Peyer's patch (tissue), 4 donors: ENCODE data around the gene DMKN. TPM values are rescaled to one million over a fixed set of nuclear protein-coding genes. Genes with fewer than 3 reads are reported as not detected.

Source experiments
- DNase-seq, 3 donors: peaks; one replicate each; pipeline ENCODE4 v3.0.0-alpha.2; 2017 to 2019
- H3K27ac ChIP-seq, 4 donors: fragments of 200-600 bp; sonication (generic); one replicate each; pipeline ENCODE4 v1.5.1; 2016 to 2019
- H3K27me3 ChIP-seq, 2 donors: fragments of 200-600 bp; sonication (generic); one replicate each; pipeline ENCODE4 v1.5.1; 2019
- H3K36me3 ChIP-seq, 3 donors: fragments of 200-600 bp; sonication (generic); one replicate each; pipeline ENCODE4 v1.5.1; 2016 to 2019
- H3K4me1 ChIP-seq, 4 donors: fragments of 200-600 bp; sonication (generic); one replicate each; pipeline ENCODE4 v1.5.1; 2016 to 2019
- H3K4me3 ChIP-seq, 4 donors: fragments of 200-600 bp; sonication (generic); 1 replicate in 3 of 4; 2 replicates in 1 of 4; pipeline ENCODE4 v1.5.1; 2016 to 2019; ENCODE audit warnings: mild to moderate bottlenecking in 1 of 4
- H3K9me3 ChIP-seq, 4 donors: fragments of 200-600 bp; sonication (generic); one replicate each; pipeline ENCODE4 v1.5.1; 2016 to 2019; ENCODE audit warnings: mild to moderate bottlenecking in 1 of 4
- POLR2A ChIP-seq, 2 donors: fragments of 450-650 bp; IDR thresholded peaks; one replicate each; pipeline ENCODE4 v1.5.1; 2017; ENCODE audit warnings: antibody characterized with exemption in 2 of 2, mild to moderate bottlenecking in 2 of 2, moderate library complexity in 2 of 2
- total RNA-seq, 4 donors: library from RNA; depleted of rRNA; stranded (reverse); fragments of >200 nt; gene quantifications; one replicate each; pipeline ENCODE4 v1.1.0, GENCODE V29; 2016
- TF ChIP-seq, protein P1 (sequence below), 6 experiments: fragments of 450-650 bp in 4 of 6; fragments of 200-600 bp in 2 of 6; sonication (generic) in 1 of 6; IDR thresholded peaks; one replicate each; pipeline ENCODE4 v1.5.1; 2017 to 2019; ENCODE audit warnings: antibody characterized with exemption in 6 of 6, mild to moderate bottlenecking in 3 of 6, moderate library complexity in 1 of 6

DMKN gene
- total RNA-seq, 4 donors from 2014 or later, result 1.9 to 29.7 (median 10.7) TPM; not detected in 1

DNA sequence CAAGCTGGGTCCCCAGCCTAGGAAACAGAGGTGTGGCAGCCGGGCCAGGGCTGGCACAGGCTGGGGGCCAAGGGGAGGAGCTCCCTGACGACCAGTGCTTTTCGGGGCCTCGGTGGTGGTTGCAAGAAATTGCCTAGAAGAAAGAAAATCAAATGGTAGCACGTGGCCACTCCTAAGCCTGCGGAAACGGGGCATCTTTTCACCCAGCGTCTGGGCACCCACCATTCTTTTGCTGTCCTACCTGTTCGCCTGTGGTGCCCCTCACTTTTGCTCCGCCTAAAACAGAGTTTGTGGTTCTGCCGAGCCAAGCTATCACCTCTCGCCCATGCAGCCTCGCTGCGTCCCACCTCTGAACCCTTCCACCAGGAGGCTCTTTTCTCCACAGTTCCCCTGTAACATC lies 16.0 kb downstream of the DMKN start:
- no peak overlapping the region for H3K4me3 ChIP-seq
- H3K4me1 ChIP-seq, result no peaks in the 10 kb centered on the region
- no peak for TF ChIP-seq POLR2A (IDR thresholded peaks at IDR 0.05)
- TF ChIP-seq, protein P1, sequence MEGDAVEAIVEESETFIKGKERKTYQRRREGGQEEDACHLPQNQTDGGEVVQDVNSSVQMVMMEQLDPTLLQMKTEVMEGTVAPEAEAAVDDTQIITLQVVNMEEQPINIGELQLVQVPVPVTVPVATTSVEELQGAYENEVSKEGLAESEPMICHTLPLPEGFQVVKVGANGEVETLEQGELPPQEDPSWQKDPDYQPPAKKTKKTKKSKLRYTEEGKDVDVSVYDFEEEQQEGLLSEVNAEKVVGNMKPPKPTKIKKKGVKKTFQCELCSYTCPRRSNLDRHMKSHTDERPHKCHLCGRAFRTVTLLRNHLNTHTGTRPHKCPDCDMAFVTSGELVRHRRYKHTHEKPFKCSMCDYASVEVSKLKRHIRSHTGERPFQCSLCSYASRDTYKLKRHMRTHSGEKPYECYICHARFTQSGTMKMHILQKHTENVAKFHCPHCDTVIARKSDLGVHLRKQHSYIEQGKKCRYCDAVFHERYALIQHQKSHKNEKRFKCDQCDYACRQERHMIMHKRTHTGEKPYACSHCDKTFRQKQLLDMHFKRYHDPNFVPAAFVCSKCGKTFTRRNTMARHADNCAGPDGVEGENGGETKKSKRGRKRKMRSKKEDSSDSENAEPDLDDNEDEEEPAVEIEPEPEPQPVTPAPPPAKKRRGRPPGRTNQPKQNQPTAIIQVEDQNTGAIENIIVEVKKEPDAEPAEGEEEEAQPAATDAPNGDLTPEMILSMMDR (IDR thresholded peaks at IDR 0.05), result no peak
- H3K27me3 ChIP-seq, result no peaks in the 10 kb centered on the region
- no peaks in the 10 kb centered on the region for H3K36me3 ChIP-seq
- H3K27ac ChIP-seq, result no peak overlapping the region
- H3K9me3 ChIP-seq, result no peaks in the 10 kb centered on the region
- no peak for DNase-seq

DNA sequence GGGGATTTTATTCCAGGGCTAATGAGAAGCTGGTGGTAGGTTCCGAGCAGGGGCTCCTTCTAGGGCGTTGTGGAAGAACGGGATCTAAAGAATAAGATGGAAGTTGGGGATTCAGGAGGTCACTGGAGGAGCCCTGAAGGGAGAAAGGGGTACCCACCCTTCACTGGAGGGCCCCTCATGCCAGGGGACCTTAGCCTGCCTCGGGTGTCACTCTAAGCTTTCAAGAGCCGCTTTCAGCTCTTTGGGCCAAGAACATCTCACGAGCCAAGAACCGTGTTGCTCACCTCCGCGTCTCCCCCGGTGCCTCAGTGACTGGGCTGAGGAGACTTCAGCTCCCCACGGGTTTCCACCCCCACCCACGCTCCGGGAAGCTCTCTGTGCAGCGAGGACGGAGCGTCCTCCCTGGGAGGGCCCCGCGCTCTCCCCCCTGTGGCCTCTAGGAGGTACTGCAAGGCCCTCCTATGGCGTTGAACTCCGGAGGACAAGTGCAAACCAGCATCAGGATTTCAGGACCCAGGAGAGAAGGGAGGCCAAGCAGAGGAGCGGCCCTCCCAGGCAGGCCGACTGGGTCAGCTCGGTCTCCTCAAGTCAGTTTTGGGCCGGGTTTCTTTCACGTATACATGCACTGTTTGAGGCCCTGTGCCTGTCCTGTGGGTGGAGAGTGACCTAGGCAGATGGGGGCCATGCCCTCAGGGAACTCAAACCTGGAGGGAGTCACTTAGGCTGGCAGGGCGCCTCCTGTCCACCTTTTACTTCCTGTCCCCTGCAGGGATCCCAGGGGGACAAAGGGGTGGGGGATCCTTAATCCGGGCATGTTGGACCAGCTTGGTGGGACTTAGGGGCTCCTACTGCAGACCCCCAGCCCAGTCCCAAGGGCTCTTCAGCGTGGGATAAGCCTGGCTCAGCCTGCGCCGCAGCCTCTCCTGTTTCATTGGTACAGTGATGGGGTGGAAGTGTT lies 18.1 kb downstream of the DMKN start:
- Histone ChIP-seq H3K4me3 (no peak overlapping the region), H3K27me3 (no peaks in the 10 kb centered on the region), H3K36me3 (no peaks in the 10 kb centered on the region), H3K27ac (no peak overlapping the region), H3K4me1 (no peaks in the 10 kb centered on the region), H3K9me3 (no peaks in the 10 kb centered on the region)
- peak; percentile 55 to 76 (median 70) for DNase-seq
- TF ChIP-seq POLR2A (IDR thresholded peaks at IDR 0.05), result no peak
- TF ChIP-seq, protein P1 (IDR thresholded peaks at IDR 0.05), result peak; percentile 82 to 99 (median 92)

GRCh38 chr19:35493971-35494370 lies 19.5 kb downstream of the DMKN start:
- TF ChIP-seq, protein P1 (IDR thresholded peaks at IDR 0.05), result no peak
- no peak for TF ChIP-seq POLR2A (IDR thresholded peaks at IDR 0.05)
- H3K9me3 ChIP-seq, result no peaks in the 10 kb centered on the region

DNA sequence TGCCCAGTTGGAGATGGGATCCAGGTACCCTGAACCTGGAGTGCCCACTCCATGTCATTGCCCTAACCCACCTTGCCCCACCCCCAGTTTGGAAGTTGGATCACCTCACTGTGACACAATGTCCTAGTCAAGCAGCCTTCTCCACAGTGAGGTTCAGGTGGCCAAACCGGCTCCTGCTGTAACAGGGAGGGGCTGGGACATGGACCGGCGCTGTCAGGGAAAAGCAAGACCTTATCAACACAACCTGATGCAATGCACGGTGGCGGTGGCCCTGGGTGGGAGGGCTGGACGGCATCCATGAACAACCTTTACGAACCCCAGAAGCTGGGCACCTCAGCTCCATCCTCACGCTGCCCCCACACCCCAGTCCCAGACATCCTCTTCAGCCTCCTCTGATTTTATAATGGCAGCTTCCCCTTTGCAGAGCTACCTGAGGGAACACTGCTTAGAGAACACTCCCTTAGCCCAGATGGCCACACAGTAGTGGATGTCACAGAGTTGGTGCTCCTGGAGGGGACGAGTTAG lies 21.6 kb downstream of the DMKN start:
- Histone ChIP-seq H3K9me3 (no peaks in the 10 kb centered on the region), H3K36me3 (no peaks in the 10 kb centered on the region), H3K4me1 (no peaks in the 10 kb centered on the region), H3K4me3 (no peak overlapping the region), H3K27ac (no peak overlapping the region), H3K27me3 (no peaks in the 10 kb centered on the region)
- no peak for DNase-seq
- TF ChIP-seq, protein P1 (IDR thresholded peaks at IDR 0.05), result no peak
- no peak for TF ChIP-seq POLR2A (IDR thresholded peaks at IDR 0.05)

More at GRCh38 chr19:35493971-35494370, 19.5 kb downstream of the DMKN start:
- H3K27me3 ChIP-seq, result no peaks in the 10 kb centered on the region
- H3K27ac ChIP-seq, result no peak overlapping the region
- no peak for DNase-seq
- no peak overlapping the region for H3K4me3 ChIP-seq
- no peaks in the 10 kb centered on the region for H3K4me1 ChIP-seq
- H3K36me3 ChIP-seq, result no peaks in the 10 kb centered on the region

DNA sequence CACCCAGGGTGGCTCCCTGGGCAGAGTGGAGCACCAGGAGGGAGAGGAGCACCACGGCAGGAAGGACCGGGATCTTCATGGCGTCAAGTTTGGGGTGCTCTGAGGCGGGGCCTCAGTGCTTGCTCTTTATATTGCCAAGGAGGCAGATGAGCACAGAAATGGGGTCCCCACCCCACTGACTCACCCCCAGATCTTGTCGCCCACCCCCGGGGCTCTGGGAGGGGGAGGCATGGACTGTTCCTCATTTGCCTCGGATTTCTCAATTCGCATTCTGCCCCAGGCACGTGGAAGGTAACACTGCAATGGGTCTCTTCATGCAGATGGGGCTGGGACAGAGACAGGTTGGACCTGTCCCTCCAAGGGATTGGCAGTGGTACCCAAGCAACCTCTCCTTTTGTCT lies 23.1 kb downstream of the DMKN start, which contains the start of gene KRTDAP:
Gene KRTDAP, minus strand, starts transcription at position 101 of the 400 bp plus-strand sequence. Its CDS starts 22 bp downstream, at position 79.
- no peaks in the 10 kb centered on the region for H3K36me3 ChIP-seq
- TF ChIP-seq, protein P1 (IDR thresholded peaks at IDR 0.05), result no peak
- TF ChIP-seq POLR2A (IDR thresholded peaks at IDR 0.05), result no peak

More for the DNA sequence above, 23.1 kb downstream of the DMKN start, which contains the start of gene KRTDAP:
- no peaks in the 10 kb centered on the region for H3K9me3 ChIP-seq
- H3K27ac ChIP-seq, result no peak within 1 kb of the TSS
- no peak within 1 kb of the TSS for H3K4me3 ChIP-seq
- no peaks in the 10 kb centered on the region for H3K4me1 ChIP-seq
- DNase-seq, result no peak
- no peaks in the 10 kb centered on the region for H3K27me3 ChIP-seq
